Right atrium auricular region (tissue), 2 donors: ENCODE data around the gene ZBTB16. TPM values are rescaled to one million over a fixed set of nuclear protein-coding genes. Genes with fewer than 3 reads are reported as not detected.

Source experiments
- DNase-seq: peaks from one replicate; pipeline ENCODE4 v3.0.0-alpha.2; 2019; ENCODE audit warnings: low spot score
- H3K27ac ChIP-seq, 2 donors: fragments of 200-600 bp; sonication (generic); 1 replicate in 1 of 2; 2 replicates in 1 of 2; pipeline ENCODE4 v1.5.1; 2016 to 2019
- H3K27me3 ChIP-seq, 2 donors: fragments of 200-600 bp; sonication (generic); one replicate each; pipeline versions ENCODE4 v1.5.1 to v1.6.0; 2017 to 2019
- H3K36me3 ChIP-seq: fragments of 200-600 bp; sonication (generic); one replicate; pipeline ENCODE4 v1.5.1; 2016
- H3K4me1 ChIP-seq, 2 donors: fragments of 200-600 bp; sonication (generic); one replicate each; pipeline versions ENCODE4 v1.5.1 to v1.6.0; 2017 to 2019
- H3K4me3 ChIP-seq, 2 donors: fragments of 200-600 bp; sonication (generic); 1 replicate in 1 of 2; 2 replicates in 1 of 2; pipeline ENCODE4 v1.5.1; 2017 to 2019; ENCODE audit warnings: mild to moderate bottlenecking in 1 of 2, moderate library complexity in 1 of 2
- H3K9me3 ChIP-seq, 2 donors: fragments of 200-600 bp; sonication (generic); one replicate each; pipeline ENCODE4 v1.5.1; 2019
- total RNA-seq, 2 donors: library from RNA; depleted of rRNA; stranded (reverse); fragments of >200 nt; gene quantifications; one replicate each; pipeline ENCODE4 v1.1.0, GENCODE V29; 2016
- TF ChIP-seq, protein P1 (sequence below), 2 donors: fragments of 200-600 bp; sonication (generic); IDR thresholded peaks; one replicate each; pipeline ENCODE4 v1.5.1; 2019; ENCODE audit warnings: antibody characterized with exemption in 2 of 2

The ZBTB16 gene
- total RNA-seq, 2 donors from 2014 or later = 65.5 to 101 TPM

DNA sequence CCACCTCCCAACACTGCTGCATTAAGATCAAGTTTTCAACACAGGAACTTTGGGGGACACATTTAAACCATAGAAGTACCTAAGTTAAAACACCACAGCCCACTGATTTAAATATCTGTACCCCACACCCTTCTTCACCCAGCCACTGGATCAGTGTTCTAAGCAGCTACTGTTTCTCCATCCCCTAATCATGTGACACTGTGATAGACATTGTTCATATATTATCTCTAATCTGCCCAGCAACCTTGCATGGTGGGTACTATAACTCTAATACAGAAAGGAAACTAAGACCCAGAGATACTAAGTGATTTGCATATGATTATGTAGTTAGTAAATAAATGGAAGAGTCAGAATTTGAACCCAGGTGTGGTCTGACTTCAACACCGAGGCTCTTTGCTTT is 166.2 kb downstream of the ZBTB16 start:
- TF ChIP-seq, protein P1, sequence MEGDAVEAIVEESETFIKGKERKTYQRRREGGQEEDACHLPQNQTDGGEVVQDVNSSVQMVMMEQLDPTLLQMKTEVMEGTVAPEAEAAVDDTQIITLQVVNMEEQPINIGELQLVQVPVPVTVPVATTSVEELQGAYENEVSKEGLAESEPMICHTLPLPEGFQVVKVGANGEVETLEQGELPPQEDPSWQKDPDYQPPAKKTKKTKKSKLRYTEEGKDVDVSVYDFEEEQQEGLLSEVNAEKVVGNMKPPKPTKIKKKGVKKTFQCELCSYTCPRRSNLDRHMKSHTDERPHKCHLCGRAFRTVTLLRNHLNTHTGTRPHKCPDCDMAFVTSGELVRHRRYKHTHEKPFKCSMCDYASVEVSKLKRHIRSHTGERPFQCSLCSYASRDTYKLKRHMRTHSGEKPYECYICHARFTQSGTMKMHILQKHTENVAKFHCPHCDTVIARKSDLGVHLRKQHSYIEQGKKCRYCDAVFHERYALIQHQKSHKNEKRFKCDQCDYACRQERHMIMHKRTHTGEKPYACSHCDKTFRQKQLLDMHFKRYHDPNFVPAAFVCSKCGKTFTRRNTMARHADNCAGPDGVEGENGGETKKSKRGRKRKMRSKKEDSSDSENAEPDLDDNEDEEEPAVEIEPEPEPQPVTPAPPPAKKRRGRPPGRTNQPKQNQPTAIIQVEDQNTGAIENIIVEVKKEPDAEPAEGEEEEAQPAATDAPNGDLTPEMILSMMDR (IDR thresholded peaks at IDR 0.05) = no peak
- Histone ChIP-seq H3K36me3 (peaks cover 57% of the 10 kb centered on the region), H3K27me3 (no peaks in the 10 kb centered on the region), H3K9me3 (no peaks in the 10 kb centered on the region), H3K4me3 (no peak overlapping the region), H3K4me1 (peaks cover 0 to 52% of the 10 kb centered on the region in 2 donors), H3K27ac (no peak overlapping the region)
- no peak for DNase-seq

DNA sequence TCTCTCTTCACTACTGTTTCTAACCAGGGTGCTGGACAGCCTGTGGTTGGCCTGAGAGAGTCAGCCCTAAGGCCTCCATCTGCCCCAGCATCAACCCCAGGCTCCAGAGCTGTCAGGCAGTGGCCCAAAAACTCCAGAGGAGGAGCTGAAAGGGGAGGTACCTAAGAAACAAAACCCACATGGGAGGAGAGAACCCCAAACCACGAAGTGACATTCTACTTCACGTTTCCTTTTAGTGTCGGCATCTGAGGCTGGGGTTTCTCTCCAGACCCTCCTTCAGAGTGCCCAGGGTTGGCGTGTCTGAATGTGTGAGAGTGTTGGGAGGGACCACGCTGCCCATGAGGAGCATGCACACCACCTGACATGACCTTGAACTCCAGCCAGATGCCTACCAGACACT is 166.8 kb downstream of the ZBTB16 start:
- Histone ChIP-seq H3K9me3 (no peaks in the 10 kb centered on the region), H3K36me3 (peaks cover 57% of the 10 kb centered on the region), H3K27ac (no peak overlapping the region), H3K4me1 (peaks cover 0 to 52% of the 10 kb centered on the region in 2 donors), H3K4me3 (no peak overlapping the region), H3K27me3 (no peaks in the 10 kb centered on the region)
- DNase-seq = no peak
- TF ChIP-seq, protein P1 (IDR thresholded peaks at IDR 0.05) = no peak

DNA sequence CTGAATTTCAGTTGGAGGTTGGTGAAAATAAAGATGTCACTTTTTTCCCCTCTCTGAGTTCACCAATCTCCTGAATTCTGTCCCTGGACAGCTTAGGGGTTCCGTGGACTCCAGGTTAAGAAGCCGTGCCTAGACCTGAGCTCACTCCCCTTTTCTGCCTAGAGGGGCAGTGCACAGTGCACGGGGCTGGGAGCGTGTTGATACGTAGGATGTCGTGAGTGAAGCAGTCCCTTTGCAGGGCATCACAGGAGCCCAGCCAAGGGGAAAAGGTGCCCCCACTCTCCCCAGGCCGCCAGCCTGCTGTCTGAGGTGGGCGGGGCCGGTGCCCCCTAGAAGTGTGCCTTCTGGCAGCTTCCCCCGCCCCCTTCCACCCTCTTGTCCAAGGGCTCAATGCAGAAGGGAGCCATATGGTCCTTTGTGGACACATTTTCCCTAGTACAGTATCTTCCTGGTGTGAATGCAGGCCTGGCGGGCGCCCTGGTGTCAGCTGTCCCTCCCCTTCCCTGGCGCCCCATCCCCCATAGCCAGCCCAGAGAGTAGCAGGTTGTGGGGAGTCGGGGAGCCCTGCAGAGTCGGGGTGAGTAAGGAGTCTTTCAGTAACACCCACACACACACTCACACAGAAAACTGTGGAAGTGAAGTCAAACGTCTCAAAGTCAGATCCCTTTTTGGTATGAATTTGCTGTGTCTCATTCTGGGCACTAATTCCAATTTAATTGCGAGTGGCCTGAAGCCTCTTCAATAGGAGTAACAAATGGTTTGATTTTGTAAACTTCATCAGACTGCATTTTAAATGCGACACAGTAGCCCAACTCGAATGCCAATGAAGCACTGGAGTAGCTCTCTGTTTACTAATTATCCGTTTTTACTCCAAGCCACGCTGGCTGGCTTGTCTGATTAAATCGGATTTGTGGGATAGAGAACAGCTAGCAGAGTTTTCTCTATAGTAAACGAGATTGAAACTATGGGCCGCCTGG is 169.2 kb downstream of the ZBTB16 start:
- Histone ChIP-seq H3K4me1 (peaks cover 0 to 72% of the 10 kb centered on the region in 2 donors), H3K9me3 (no peaks in the 10 kb centered on the region), H3K27me3 (no peaks in the 10 kb centered on the region), H3K4me3 (no peak overlapping the region), H3K27ac (no peak overlapping the region), H3K36me3 (peaks cover 37% of the 10 kb centered on the region)
- TF ChIP-seq, protein P1 (IDR thresholded peaks at IDR 0.05) = no peak
- DNase-seq = no peak

DNA sequence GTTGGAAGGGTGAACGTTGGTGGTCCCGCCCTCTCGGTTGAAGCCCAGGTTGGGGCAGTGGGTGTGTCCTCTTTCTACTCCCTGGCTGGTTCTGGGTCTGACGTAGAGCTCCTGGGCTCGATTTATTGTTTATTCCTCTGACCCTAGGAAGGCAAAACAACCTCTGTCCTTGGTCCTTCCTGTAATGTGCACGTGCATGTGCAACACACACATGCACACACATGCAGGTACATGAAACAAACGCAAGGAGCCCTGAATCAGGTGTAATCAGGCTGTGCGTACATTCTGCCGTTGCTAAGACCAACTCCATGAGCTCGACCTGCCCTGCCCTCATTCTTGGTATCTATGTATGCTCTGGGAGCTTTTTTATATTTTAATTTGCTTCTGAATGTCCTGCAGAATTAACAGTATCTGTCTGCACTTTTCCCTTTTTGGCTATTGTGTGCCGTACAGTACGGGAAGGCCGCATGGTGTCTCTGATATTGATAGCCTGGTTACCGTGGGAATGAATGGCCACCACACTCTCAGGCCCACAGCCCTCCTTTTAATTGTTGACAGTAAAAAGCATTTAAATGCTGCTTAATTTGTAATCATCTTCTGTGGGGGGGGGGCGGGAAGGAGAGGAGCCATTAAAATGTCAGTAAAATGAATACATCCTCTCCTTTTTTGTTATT is 170.7 kb downstream of the ZBTB16 start:
- no peak overlapping the region for H3K27ac ChIP-seq
- H3K9me3 ChIP-seq = no peaks in the 10 kb centered on the region
- no peak overlapping the region for H3K4me3 ChIP-seq
- H3K27me3 ChIP-seq = no peaks in the 10 kb centered on the region
- peaks cover 0 to 78% of the 10 kb centered on the region in 2 donors for H3K4me1 ChIP-seq
- no peak for DNase-seq
- peaks cover 23% of the 10 kb centered on the region for H3K36me3 ChIP-seq
- TF ChIP-seq, protein P1 (IDR thresholded peaks at IDR 0.05) = no peak

DNA sequence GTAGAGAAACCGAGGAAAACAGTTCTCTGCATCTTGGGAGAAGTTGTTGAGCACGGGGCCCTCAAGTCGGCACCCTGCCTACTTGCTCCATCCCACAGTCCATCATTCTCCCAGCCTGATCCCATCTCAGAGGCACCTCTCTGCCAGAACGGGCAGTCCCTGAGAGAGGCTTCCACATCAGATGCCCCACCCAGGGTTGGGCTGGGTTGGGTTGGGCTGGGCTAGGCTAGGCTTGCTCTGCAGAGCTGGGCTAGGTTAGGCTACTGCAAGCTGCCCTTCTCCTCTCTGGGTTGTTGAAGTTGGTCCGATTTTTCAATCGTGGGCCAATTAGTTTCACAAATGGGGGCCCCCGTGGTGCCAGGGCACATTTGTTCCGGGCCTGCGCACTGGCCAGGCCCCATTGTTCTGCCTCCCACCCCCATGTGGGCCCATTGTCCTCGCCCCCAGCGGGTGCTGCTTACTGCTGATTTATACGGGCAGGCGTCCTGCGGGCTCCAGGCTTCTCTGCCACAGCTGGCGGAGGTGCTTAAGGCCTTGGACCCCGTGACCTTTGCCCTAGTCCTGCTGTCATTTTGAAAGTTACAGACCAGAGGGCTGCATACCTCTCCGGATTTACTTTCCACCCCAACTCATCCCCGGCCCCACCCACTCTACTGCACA is 173.0 kb downstream of the ZBTB16 start:
- Histone ChIP-seq H3K4me3 (no peak overlapping the region), H3K4me1 (peaks cover 0 to 76% of the 10 kb centered on the region in 2 donors), H3K27me3 (no peaks in the 10 kb centered on the region), H3K36me3 (peaks cover 4% of the 10 kb centered on the region), H3K9me3 (no peaks in the 10 kb centered on the region), H3K27ac (no peak overlapping the region)
- DNase-seq = no peak
- TF ChIP-seq, protein P1 (IDR thresholded peaks at IDR 0.05) = no peak
